Stimulated activated naive CD8-positive, alpha-beta T cell treated with anti-CD3 and anti-CD28 coated beads, Interleukin-15, Interleukin-2, amounts not matched to agents 100 ng/mL and 50 ng/mL, for 24 hours (primary cell): Measurements from ENCODE around the gene GPR162.
A peak's percentile ranks its signal among the peaks of the same experiment; 100 is the strongest.

Experiments used
- H3K27ac Mint-ChIP-seq: one replicate; pipeline ENCODE4 v1.8.0; 2021; ENCODE audit warnings: mild to moderate bottlenecking, mixed read lengths
- H3K27me3 Mint-ChIP-seq: one replicate; pipeline ENCODE4 v1.8.0; 2021; ENCODE audit warnings: mixed read lengths
- H3K36me3 Mint-ChIP-seq: one replicate; pipeline ENCODE4 v1.8.0; 2021; ENCODE audit warnings: low read depth, mixed read lengths
- H3K4me1 Mint-ChIP-seq: one replicate; pipeline ENCODE4 v1.8.0; 2021; ENCODE audit warnings: low read depth, mixed read lengths
- H3K4me3 Mint-ChIP-seq: one replicate; pipeline ENCODE4 v1.8.0; 2021; ENCODE audit warnings: mild to moderate bottlenecking, mixed read lengths
- H3K9me3 Mint-ChIP-seq: one replicate; pipeline ENCODE4 v1.8.0; 2021; ENCODE audit warnings: mixed read lengths

The GPR162 gene

GRCh38 chr12:6824901-6825381, 3.3 kb downstream of the GPR162 start:
- H3K4me3 Mint-ChIP-seq: no peak overlapping the region
- peaks cover 75% of the 10 kb centered on the region for H3K27me3 Mint-ChIP-seq
- no peaks in the 10 kb centered on the region for H3K9me3 Mint-ChIP-seq
- H3K36me3 Mint-ChIP-seq: no peaks in the 10 kb centered on the region
- H3K27ac Mint-ChIP-seq: peak overlapping the region; percentile 24
- H3K4me1 Mint-ChIP-seq: peaks cover 30% of the 10 kb centered on the region

GRCh38 chr12:6825398-6826124, 3.9 kb downstream of the GPR162 start:
- Mint-ChIP-seq H3K27ac (no peak overlapping the region), H3K27me3 (peaks cover 81% of the 10 kb centered on the region), H3K36me3 (no peaks in the 10 kb centered on the region), H3K4me3 (no peak overlapping the region), H3K4me1 (peaks cover 30% of the 10 kb centered on the region), H3K9me3 (no peaks in the 10 kb centered on the region)

DNA sequence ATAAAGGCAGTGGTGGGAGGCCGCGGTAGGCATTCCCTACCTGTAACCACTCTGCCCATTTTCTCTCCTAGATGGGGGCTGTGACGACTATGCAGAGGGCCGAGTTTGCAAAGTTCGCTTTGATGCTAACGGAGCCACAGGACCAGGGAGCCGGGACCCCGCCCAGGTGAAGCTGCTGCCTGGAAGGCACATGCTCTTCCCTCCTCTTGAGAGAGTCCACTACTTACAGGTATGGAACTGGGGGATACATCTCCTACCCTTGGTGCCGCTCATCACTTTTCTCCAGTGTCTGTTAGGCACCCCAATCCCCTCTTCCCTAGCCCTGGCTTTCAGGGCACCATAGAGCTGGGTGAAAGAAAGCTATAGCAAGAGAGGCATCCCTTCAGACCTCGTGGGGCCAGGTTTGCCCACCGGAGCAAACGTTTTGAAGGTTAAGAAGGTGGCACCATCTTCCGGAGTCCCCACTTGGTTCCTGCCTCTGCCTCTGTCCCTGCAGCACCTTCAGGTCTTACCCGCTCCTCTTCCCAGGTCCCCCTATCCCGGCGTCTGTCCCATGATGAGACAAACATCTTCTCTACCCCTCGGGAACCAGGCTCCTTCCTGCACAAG, 4.6 kb downstream of the GPR162 start:
- H3K4me1 Mint-ChIP-seq: peaks cover 24% of the 10 kb centered on the region
- H3K27me3 Mint-ChIP-seq: peaks cover 79% of the 10 kb centered on the region
- no peaks in the 10 kb centered on the region for H3K36me3 Mint-ChIP-seq
- no peak overlapping the region for H3K4me3 Mint-ChIP-seq
- H3K9me3 Mint-ChIP-seq: no peaks in the 10 kb centered on the region
- H3K27ac Mint-ChIP-seq: no peak overlapping the region

GRCh38 chr12:6826734-6827436, 5.3 kb downstream of the GPR162 start:
- peaks cover 21% of the 10 kb centered on the region for H3K4me1 Mint-ChIP-seq
- H3K36me3 Mint-ChIP-seq: no peaks in the 10 kb centered on the region

GRCh38 chr12:6827437-6827911, 5.9 kb downstream of the GPR162 start:
- Mint-ChIP-seq H3K27me3 (peaks cover 72% of the 10 kb centered on the region), H3K4me1 (peaks cover 18% of the 10 kb centered on the region), H3K36me3 (no peaks in the 10 kb centered on the region), H3K4me3 (peak overlapping the region; percentile 28), H3K9me3 (no peaks in the 10 kb centered on the region), H3K27ac (peak overlapping the region; percentile 22)

More at GRCh38 chr12:6826734-6827436, 5.3 kb downstream of the GPR162 start:
- Mint-ChIP-seq H3K27me3 (peaks cover 77% of the 10 kb centered on the region), H3K4me3 (no peak overlapping the region), H3K27ac (peak overlapping the region; percentile 22), H3K9me3 (no peaks in the 10 kb centered on the region)

GRCh38 chr12:6827982-6828780, 6.6 kb downstream of the GPR162 start, which contains the start of gene P3H3:
TSS of gene P3H3 (plus strand) at chr12:6828407. CDS start at chr12:6828441, 34 bp downstream.
- Mint-ChIP-seq H3K4me1 (peaks cover 18% of the 10 kb centered on the region), H3K36me3 (no peaks in the 10 kb centered on the region), H3K4me3 (peak within 1 kb of the TSS; percentile 80), H3K27ac (peak within 1 kb of the TSS; percentile 71), H3K9me3 (no peaks in the 10 kb centered on the region), H3K27me3 (peaks cover 64% of the 10 kb centered on the region)

DNA sequence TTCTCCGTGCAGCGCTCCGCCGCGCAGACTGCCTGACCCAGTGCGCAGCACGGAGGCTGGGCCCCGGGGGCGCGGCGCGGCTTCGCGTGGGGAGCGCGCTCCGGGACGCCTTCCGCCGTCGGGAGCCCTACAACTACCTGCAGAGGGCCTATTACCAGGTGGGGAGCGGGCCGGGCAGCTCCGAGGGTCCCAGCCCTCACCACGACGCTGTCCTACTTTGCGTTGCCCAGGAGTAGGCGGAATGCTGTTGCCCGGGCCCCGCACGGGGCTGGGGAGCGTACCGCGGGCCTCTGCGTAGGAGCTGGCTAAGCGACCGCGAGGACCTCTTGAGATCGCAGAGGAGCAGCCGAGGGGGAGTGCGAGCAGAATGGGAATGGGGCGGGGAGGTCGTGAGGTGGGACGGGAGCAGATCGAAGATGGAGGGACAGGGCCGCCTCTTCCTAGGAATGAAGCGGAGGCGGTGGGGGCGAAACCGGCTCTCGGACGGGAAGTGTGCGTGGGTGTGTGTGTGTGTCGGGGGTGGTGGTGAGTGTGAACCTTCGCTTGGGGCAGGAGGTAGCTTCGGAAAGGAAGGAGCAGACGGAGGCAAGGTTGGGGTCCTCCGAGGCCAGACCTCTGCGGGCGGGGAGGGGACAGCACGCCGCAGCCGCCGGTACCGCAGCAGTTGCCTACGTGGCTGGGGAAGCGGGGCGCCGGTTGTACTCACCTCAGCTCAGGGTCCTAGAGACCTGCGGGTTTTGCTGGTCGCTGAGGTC, 7.3 kb downstream of the GPR162 start:
- H3K9me3 Mint-ChIP-seq: no peaks in the 10 kb centered on the region
- peaks cover 59% of the 10 kb centered on the region for H3K27me3 Mint-ChIP-seq
- H3K27ac Mint-ChIP-seq: peak overlapping the region; percentile 71
- H3K4me1 Mint-ChIP-seq: peaks cover 18% of the 10 kb centered on the region
- H3K4me3 Mint-ChIP-seq: peak overlapping the region; percentile 78
- H3K36me3 Mint-ChIP-seq: no peaks in the 10 kb centered on the region

- Mint-ChIP-seq H3K36me3 (no peaks in the 10 kb centered on the region), H3K27me3 (peaks cover 53% of the 10 kb centered on the region), H3K27ac (no peak overlapping the region), H3K9me3 (no peaks in the 10 kb centered on the region), H3K4me3 (peak overlapping the region; percentile 78), H3K4me1 (peaks cover 21% of the 10 kb centered on the region)
These were observed 8.1 kb downstream of the GPR162 start for GRCh38 chr12:6829536-6830220.

GRCh38 chr12:6830286-6830890, 8.8 kb downstream of the GPR162 start:
- peaks cover 46% of the 10 kb centered on the region for H3K27me3 Mint-ChIP-seq
- no peaks in the 10 kb centered on the region for H3K36me3 Mint-ChIP-seq
- H3K27ac Mint-ChIP-seq: no peak overlapping the region
- H3K4me3 Mint-ChIP-seq: no peak overlapping the region
- peaks cover 21% of the 10 kb centered on the region for H3K4me1 Mint-ChIP-seq
- no peaks in the 10 kb centered on the region for H3K9me3 Mint-ChIP-seq

DNA sequence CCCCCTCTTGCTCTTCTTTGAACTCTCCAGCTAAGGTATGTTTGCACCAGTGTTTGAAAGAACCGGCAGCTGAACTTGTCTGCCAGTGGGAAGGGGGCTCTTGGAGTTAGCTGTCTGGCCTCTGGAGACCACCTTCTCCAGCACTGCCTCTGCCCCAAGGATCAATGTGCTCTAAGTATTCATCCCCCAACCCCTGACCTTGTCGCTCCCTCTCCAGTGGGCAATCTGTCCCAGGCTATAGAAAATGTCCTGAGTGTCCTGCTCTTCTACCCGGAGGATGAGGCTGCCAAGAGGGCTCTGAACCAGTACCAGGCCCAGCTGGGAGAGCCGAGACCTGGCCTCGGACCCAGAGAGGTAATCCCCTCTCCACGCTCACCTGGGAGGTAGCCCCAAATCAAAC, 9.4 kb downstream of the GPR162 start:
- H3K4me1 Mint-ChIP-seq: peaks cover 21% of the 10 kb centered on the region
- no peaks in the 10 kb centered on the region for H3K9me3 Mint-ChIP-seq
- H3K4me3 Mint-ChIP-seq: no peak overlapping the region
- H3K36me3 Mint-ChIP-seq: no peaks in the 10 kb centered on the region
- peaks cover 41% of the 10 kb centered on the region for H3K27me3 Mint-ChIP-seq
- H3K27ac Mint-ChIP-seq: no peak overlapping the region

- Mint-ChIP-seq H3K9me3 (no peaks in the 10 kb centered on the region), H3K27me3 (peaks cover 36% of the 10 kb centered on the region), H3K36me3 (no peaks in the 10 kb centered on the region), H3K27ac (no peak overlapping the region), H3K4me3 (no peak overlapping the region), H3K4me1 (peaks cover 21% of the 10 kb centered on the region)
These were observed 9.9 kb downstream of the GPR162 start for GRCh38 chr12:6831450-6831995.

- Mint-ChIP-seq H3K36me3 (no peaks in the 10 kb centered on the region), H3K4me3 (no peak overlapping the region), H3K27me3 (peaks cover 30% of the 10 kb centered on the region), H3K27ac (peak overlapping the region; percentile 45), H3K4me1 (peaks cover 21% of the 10 kb centered on the region), H3K9me3 (no peaks in the 10 kb centered on the region)
These were observed 10.5 kb downstream of the GPR162 start for GRCh38 chr12:6832125-6832524.
